Endothelial cell (in vitro differentiated cells): ENCODE data around the gene FBXW7. TPM values are rescaled to one million over a fixed set of nuclear protein-coding genes. Genes with fewer than 3 reads are reported as not detected.

Experiments
- DNase-seq: peaks from one replicate; pipeline ENCODE4 v3.0.0; 2021; ENCODE audit warnings: low spot score
- H3K27ac Mint-ChIP-seq: one replicate; pipeline ENCODE4 v1.8.0; 2021; ENCODE audit warnings: mixed read lengths, inconsistent platforms; ENCODE audit not compliant: unreplicated experiment
- H3K27me3 Mint-ChIP-seq: one replicate; pipeline ENCODE4 v1.8.0; 2021; ENCODE audit warnings: mild to moderate bottlenecking, moderate library complexity, mixed read lengths, inconsistent platforms; ENCODE audit not compliant: unreplicated experiment
- H3K36me3 Mint-ChIP-seq: one replicate; pipeline ENCODE4 v1.8.0; 2021; ENCODE audit warnings: mild to moderate bottlenecking, low read depth, mixed read lengths, inconsistent platforms; ENCODE audit not compliant: unreplicated experiment
- H3K4me1 Mint-ChIP-seq: one replicate; pipeline ENCODE4 v1.8.0; 2021; ENCODE audit warnings: mild to moderate bottlenecking, mixed read lengths, inconsistent platforms; ENCODE audit not compliant: unreplicated experiment
- H3K4me3 Mint-ChIP-seq: one replicate; pipeline ENCODE4 v1.8.0; 2021; ENCODE audit warnings: mild to moderate bottlenecking, mixed read lengths, inconsistent platforms; ENCODE audit not compliant: unreplicated experiment
- H3K9me3 Mint-ChIP-seq: one replicate; pipeline ENCODE4 v1.8.0; 2021; ENCODE audit warnings: mixed read lengths, inconsistent platforms; ENCODE audit not compliant: unreplicated experiment
- CTCF ChIP-seq: fragments of 200-600 bp; sonication (generic); IDR thresholded peaks from one replicate; pipeline ENCODE4 v1.5.0; 2021; ENCODE audit warnings: antibody characterized with exemption; ENCODE audit not compliant: unreplicated experiment
- total RNA-seq: library from RNA; stranded (reverse); fragmentation: NEBNext Ultra II Directional; extraction: Animal tissue kit (Norgen Biotek cat#: 25700); gene quantifications from one replicate; pipeline ENCODE4 v1.2.1, GENCODE V29; 2021; ENCODE audit not compliant: unreplicated experiment

FBXW7 gene
- total RNA-seq, 1 donor from 2014 or later, result 44.7 TPM

GRCh38 chr4:152448038-152448707 lies 87.7 kb downstream of the FBXW7 start:
- H3K36me3 Mint-ChIP-seq, result no peaks in the 10 kb centered on the region
- no peak overlapping the region for H3K27ac Mint-ChIP-seq
- DNase-seq, result no peak
- H3K9me3 Mint-ChIP-seq, result no peaks in the 10 kb centered on the region
- no peak overlapping the region for H3K4me3 Mint-ChIP-seq
- no peaks in the 10 kb centered on the region for H3K4me1 Mint-ChIP-seq
- H3K27me3 Mint-ChIP-seq, result no peaks in the 10 kb centered on the region
- TF ChIP-seq CTCF, result no peak

- Mint-ChIP-seq H3K4me1 (no peaks in the 10 kb centered on the region), H3K9me3 (no peaks in the 10 kb centered on the region), H3K4me3 (no peak overlapping the region), H3K27ac (no peak overlapping the region), H3K36me3 (no peaks in the 10 kb centered on the region), H3K27me3 (no peaks in the 10 kb centered on the region)
- no peak for DNase-seq
- TF ChIP-seq CTCF, result no peak
Measured at GRCh38 chr4:152443859-152444258, 92.0 kb downstream of the FBXW7 start.

GRCh38 chr4:152437561-152437960 lies 98.3 kb downstream of the FBXW7 start:
- Mint-ChIP-seq H3K27ac (no peak overlapping the region), H3K9me3 (no peaks in the 10 kb centered on the region), H3K4me3 (no peak overlapping the region), H3K36me3 (no peaks in the 10 kb centered on the region), H3K4me1 (peaks cover 7% of the 10 kb centered on the region), H3K27me3 (no peaks in the 10 kb centered on the region)
- no peak for DNase-seq
- no peak for TF ChIP-seq CTCF

GRCh38 chr4:152436384-152436783 lies 99.5 kb downstream of the FBXW7 start:
- Mint-ChIP-seq H3K9me3 (no peaks in the 10 kb centered on the region), H3K27me3 (no peaks in the 10 kb centered on the region), H3K4me3 (no peak overlapping the region), H3K36me3 (no peaks in the 10 kb centered on the region), H3K4me1 (peaks cover 15% of the 10 kb centered on the region), H3K27ac (no peak overlapping the region)
- peak; percentile 25 for TF ChIP-seq CTCF
- DNase-seq, result no peak

- H3K4me3 Mint-ChIP-seq, result no peak overlapping the region
- H3K4me1 Mint-ChIP-seq, result peaks cover 25% of the 10 kb centered on the region
- H3K27me3 Mint-ChIP-seq, result no peaks in the 10 kb centered on the region
- no peak overlapping the region for H3K27ac Mint-ChIP-seq
- no peak for TF ChIP-seq CTCF
- no peaks in the 10 kb centered on the region for H3K36me3 Mint-ChIP-seq
- DNase-seq, result no peak
- H3K9me3 Mint-ChIP-seq, result no peaks in the 10 kb centered on the region
Measured at GRCh38 chr4:152434011-152434410, 101.9 kb downstream of the FBXW7 start.
